Head of caudate nucleus (tissue), 42 donors: ENCODE data around the gene MCC.
A peak's percentile ranks its signal among the peaks of the same experiment; 100 is the strongest.
"Not testable (repeated sequence)": the region's sequence is repeated elsewhere in the genome, so short reads cannot be mapped to it uniquely, and the experiment has no call there.

Experiments
- DNase-seq, 42 donors: peaks; one replicate each; pipeline versions ENCODE4 v3.0.0 to v3.0.0-alpha.2; 2020 to 2021; ENCODE audit warnings: mixed read lengths in 7 of 42
- intact Hi-C: fragments of 100-400 bp; cut with DNase I; formaldehyde crosslinking; loops from one replicate; pipeline ENCODE4 v1.15.0; 2022

The MCC gene

DNA sequence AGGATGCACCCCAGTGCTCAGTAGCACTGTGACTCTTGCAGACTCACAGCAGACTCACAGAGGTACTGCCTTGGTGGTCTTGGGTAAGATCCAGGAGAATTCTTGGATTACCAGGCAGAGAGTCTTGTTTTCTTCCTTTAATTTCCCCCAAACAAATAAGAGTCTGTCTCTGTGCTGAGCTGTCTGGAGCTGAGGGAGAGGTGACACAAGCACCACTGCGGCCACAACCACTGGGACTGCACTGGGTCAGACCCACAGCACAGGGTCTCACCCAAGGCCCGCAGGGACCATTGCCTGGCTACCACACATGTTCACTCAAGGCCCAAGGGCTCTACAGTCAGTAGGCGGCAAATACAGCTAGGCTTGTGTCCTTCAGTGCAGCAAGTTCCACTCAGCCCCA is 13.8 kb upstream of the MCC start:
- DNase-seq, result no peak
- intact Hi-C loops, result loop anchor here (10.0 kb wide), 1 partner anchor 127 kb away; no protein-coding TSS in a partner anchor

DNA sequence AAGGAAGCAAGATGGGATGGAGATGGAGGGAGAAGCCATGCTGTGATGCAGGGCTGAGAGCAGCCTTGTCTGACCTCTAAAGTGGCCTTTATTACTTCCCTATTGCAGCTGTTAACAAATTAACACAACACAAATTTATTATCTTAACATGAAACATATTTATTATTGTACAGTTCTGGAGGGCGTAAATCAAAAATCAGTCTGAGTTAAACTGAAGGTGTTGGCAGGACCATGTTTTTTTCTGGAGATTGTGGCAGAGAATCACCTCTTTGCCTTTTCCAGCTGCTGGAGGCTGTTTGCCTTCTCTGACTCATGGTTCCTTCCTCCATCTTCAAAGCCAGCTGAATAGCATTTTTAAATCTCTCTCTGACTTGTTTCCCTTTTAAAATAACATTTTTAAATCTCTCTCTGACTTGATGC is 7.2 kb upstream of the MCC start:
- no peak for DNase-seq
- intact Hi-C loops, result no loop called here

- DNase-seq, result no peak
- intact Hi-C loops, result no loop called here
Measured at GRCh38 chr5:113493446-113493845, 5.2 kb upstream of the MCC start.

DNA sequence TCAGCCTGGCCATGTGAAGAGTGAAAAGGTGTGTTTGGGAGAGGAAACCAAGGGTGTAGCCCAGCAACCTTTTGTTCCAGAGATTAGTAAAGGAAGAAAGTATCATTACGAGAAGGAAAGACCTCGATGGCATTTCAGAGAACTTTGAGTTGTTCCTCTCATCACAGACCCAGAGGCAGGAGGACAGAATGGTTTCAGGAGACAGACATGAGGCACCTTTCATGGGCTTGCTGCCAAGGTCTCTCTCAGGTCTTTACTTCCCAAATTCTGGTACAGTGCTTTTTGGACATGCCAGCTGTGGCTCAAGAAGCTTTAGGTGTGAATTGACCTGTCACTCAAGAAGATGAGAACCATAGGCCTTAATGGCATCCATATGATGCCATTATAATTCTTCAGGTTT is 2.8 kb upstream of the MCC start:
- no peak for DNase-seq
- intact Hi-C loops, result no loop called here

- intact Hi-C loops, result no loop called here
- no peak for DNase-seq
Measured at GRCh38 chr5:113490317-113490716, 2.1 kb upstream of the MCC start.

GRCh38 chr5:113489299-113489698 is 1.0 kb upstream of the MCC start:
- DNase-seq, result peak in 2 of 42 donors; percentile 12 to 39
- intact Hi-C loops, result no loop called here

DNA sequence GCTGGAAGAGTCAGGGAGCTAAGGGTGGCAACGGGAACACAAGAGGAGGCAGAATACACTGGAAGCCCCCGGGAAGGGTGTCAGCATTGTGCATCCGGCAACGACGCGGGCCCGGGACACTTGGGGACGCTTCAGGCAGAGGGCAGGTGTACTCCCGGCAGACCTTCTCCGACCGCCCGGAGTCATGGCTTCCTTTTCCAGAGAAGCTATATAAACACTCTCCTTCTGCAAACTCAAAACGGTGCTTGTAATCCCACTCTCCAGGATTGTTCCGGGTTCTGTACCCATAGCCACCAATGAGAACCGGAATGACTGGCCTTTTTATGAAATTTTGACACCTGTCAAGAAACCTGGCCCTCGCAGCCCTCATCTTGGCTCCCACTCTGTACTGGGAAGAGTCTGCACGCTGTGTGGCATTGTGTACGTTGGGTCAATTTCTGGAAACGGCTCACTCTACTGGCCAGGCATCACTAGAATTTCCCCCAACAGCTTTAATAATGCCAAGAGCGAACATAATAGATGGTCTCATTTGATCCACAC is 462 bp upstream of the MCC start:
- no peak for DNase-seq
- intact Hi-C loops, result no loop called here

GRCh38 chr5:113487416-113487780 is 855 bp downstream of the MCC start:
- no peak for DNase-seq
- intact Hi-C loops, result no loop called here

DNA sequence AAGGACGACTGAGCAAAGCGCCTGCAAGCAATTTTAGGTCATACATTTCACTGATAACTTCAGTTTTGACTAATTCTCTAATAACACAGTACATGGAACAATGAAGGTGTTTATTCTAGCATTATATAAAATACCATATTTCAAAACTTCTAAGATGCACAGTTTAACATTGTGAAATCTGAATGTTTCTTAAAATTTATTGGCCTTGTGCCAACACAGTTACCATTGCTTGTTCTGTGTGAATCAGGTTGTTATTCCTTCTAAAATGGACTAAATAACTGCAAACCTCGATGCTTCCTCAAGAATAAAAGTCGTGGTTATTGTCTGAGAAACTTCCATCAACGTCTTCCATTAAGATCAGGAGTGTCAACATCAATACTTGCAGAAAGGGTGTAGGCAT is 8.0 kb downstream of the MCC start:
- DNase-seq, result no peak
- intact Hi-C loops, result no loop called here

DNA sequence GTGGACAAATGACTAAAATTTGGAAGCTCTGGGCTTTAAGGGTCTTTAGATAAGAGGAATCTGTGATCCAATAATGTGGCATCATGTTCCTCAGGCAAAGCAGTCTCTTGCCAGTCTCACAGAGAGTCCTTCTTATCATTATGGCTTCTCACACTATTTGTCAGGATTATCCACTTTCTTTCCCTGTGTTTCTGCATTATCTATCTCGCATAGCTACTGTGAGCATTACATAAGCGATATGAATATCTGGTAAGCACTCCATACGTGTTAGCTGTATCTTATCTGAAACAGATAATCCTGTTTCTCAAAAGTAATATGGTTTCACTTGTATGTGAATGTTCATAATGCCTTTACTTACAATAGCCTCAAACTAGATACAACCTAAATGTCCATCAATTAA is 9.6 kb downstream of the MCC start:
- intact Hi-C loops, result no loop called here

GRCh38 chr5:113474100-113474728 is 14.0 kb downstream of the MCC start:
- intact Hi-C loops, result no loop called here
- DNase-seq, result no peak

More for the DNA sequence above, 9.6 kb downstream of the MCC start:
- no peak for DNase-seq

DNA sequence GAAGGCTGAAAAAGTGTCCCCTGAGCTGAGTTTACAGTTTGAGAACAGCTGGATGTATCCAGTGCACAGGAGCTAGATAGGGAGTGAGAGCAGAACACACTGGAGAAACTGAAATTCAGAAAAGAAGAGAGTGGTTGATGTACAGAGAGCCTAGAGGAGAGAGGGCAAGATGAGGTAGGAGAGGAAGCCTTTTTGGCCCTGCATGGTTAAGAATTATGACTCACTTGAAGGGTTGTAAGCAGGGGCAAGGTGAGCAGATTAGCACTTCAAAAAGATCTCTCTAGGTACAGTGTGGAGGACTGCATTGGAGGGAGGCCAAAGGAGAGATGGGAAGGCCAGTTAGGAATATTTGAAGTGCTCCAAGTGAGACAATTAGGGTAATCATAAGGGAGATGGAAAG is 25.2 kb downstream of the MCC start:
- no peak for DNase-seq
- intact Hi-C loops, result no loop called here

DNA sequence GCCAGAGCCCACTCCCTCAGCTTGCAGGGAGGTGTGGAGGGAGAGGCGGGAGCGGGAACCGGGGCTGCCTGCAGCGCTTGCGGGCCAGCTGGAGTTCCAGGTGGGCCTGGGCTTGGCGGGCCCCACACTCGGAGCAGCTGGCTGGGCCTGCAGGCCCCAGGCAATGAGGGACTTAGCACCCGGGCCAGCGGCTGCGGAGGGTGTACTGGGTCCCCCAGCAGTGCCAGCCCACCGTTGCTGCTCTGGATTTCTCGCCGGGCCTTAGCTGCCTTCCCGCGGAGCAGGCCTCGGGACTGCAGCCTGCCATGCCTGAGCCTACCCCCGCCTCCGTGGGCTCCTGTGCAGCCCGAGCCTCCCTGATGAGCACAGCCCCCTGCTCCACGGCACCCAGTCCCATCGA is 31.1 kb downstream of the MCC start:
- DNase-seq, intact Hi-C loops: not testable (repeated sequence)

GRCh38 chr5:113452941-113453340 is 35.3 kb downstream of the MCC start:
- no peak for DNase-seq
- intact Hi-C loops, result no loop called here

DNA sequence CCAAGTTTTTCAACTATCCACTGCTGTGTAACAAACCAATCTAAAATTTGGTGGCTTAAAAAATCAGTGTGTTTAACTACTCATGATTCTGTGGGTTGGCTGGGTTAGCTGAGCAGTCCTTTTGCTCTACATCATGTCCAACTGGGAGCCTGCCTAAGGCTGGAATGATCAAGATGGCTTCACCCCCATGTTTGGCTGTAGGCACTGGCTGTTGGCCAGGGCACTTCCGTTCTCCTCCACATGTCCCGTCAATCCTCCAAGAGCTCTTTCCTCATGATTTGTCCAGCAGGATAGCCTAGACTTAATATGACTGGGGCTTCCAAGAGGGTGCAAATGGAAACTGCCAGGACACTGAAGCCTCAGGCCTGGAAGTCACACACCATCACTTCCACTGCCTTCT is 36.5 kb downstream of the MCC start:
- intact Hi-C loops, result no loop called here

GRCh38 chr5:113450929-113451328 is 37.3 kb downstream of the MCC start:
- intact Hi-C loops, result no loop called here
- no peak for DNase-seq

More for the DNA sequence above, 36.5 kb downstream of the MCC start:
- no peak for DNase-seq

- DNase-seq, result no peak
- intact Hi-C loops, result no loop called here
Measured at GRCh38 chr5:113450462-113450861, 37.8 kb downstream of the MCC start.

DNA sequence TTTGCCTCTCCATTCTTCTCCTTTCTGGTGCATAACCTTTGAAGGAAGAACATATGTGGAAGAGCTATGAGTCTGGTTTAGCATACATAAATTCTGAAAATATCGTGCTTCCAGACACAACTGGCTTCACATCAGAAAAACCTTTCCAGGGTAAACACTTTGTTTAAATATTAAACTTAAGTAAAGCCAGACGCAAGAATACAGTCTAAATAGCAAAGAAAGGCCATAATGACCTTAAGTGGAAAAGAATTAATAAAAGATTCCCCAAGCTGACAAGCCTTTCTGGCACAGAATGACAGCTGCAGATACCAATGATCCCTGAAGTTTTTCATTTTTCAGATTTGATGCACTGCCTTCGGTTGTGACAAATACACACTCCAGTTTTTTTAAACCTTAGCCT is 40.0 kb downstream of the MCC start:
- intact Hi-C loops, result no loop called here
- no peak for DNase-seq

DNA sequence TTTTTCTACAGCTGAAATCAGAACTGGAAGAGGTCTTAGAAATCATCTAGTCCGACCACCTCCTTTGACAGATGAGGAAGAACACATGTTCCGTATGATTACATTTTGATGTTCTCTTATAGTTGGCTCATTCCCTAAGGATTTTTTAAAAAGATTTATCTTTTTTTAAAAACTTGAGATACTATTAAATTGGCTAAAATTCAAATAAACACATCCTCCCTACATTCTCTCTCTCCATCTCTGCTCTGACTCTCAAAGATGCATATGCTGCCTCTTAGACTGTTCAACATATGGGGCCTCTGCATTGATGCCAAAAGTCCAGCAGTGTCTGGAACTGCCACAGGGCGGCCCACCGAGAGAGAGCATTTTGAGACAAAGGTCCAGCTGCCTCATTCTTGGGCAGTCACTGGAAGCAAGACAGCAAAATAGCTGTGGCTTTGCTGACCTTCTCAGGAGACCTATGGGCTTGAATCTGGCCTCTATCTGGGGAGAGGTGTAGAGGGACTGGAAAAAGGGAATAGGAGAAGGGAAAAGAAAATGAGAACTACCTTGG is 40.7 kb downstream of the MCC start:
- intact Hi-C loops, result no loop called here
- DNase-seq, result no peak

DNA sequence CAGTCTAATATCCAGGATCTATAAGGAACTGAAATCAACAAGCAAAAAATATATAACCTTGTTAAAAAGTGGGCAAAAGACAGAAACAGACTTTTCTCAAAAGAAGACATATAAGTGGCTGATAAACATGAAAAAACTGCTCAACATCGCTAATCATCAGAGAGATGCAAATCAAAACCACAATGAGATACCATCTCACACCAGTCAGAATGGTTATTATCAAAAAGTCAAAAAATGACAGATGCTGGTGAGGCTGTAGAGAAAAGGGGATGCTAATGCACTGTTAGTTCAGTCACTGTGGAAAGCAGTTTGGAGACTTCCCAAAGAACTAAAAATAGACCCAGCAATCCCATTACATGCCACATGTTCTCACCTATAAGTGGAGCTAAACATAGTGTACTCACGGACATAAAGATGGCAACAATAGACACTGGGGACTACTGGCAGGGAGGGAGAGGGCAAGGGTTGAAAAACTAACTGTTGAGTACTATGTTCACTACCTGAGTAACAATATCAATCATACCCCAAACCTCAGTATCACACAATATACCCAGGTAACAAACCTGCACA is 41.8 kb downstream of the MCC start:
- intact Hi-C loops, result no loop called here
- DNase-seq, result no peak

DNA sequence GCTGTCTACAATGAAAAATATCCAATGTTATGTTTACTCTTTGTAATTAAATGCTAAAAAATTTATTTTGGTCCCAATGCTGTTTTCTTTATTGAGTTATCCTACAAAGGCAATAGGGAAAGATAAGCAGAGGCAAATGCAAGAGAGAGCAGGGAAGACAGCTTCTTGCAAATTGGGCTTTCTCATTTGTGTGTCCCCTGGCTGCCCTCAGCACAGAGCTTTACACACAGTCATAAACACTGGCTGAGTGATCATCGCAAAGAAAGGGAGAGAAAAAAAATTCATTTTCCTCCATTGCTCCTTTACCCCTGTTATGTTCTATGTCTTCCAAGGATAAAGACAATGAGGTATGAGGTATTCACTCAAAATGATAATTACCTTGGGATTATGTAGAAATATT is 51.1 kb downstream of the MCC start:
- DNase-seq, result no peak
- intact Hi-C loops, result no loop called here
